GM19351 (cell line): ENCODE data around the gene STAT5A.

ENCODE experiments used
- ATAC-seq: cut with Tn5 transposase; IDR thresholded peaks from one replicate; pipeline ENCODE4 v1.9.1; 2021; ENCODE audit warnings: mild to moderate bottlenecking, moderate library complexity; ENCODE audit not compliant: unreplicated experiment

STAT5A gene

GRCh38 chr17:42322382-42323267, 34.3 kb downstream of the STAT5A start:
- ATAC-seq, result no peak

GRCh38 chr17:42323268-42323773, 35.0 kb downstream of the STAT5A start:
- no peak for ATAC-seq

GRCh38 chr17:42325026-42325425, 36.7 kb downstream of the STAT5A start:
- no peak for ATAC-seq

- ATAC-seq, result no peak
Measured at GRCh38 chr17:42329025-42329976, 41.0 kb downstream of the STAT5A start.

GRCh38 chr17:42333053-42333452, 44.8 kb downstream of the STAT5A start:
- no peak for ATAC-seq

DNA sequence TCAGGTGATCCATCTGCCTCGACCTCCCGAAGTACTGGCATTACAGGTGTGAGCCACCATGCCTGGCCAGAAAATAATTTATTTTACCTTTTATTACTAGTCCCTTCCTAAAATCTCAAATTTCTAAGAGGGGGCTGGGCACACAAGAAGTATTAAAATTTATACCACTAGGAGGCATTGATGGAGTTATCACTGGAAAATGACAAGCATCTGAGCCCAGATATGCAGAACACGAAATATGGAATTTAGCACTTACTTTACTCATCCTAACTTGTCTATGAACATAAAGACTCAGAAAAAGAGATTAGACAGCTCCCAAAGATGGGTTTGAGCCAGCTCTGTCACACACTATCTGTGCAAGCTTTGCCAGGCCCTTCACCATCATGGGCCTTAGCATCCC, 46.4 kb downstream of the STAT5A start:
- ATAC-seq, result no peak

DNA sequence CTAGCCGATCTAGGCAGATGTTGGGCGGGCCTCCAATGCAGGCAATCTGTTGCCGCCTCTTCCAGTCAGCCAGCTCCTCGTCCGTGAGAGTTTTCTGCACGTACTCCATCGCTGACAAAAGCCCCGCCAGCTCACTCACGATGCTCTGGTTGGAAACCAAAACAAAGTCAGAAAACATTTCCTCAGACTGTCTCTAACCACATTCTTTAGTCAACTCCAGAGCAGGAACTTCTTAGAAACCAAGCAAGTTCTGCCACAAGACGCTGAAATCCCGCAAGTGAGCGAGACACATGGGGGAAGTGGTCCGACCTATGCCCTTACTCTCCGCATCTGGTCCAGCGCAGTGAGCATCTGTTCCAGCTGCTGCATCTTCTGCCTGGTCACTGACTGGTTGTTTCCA, 49.1 kb downstream of the STAT5A start:
- no peak for ATAC-seq

DNA sequence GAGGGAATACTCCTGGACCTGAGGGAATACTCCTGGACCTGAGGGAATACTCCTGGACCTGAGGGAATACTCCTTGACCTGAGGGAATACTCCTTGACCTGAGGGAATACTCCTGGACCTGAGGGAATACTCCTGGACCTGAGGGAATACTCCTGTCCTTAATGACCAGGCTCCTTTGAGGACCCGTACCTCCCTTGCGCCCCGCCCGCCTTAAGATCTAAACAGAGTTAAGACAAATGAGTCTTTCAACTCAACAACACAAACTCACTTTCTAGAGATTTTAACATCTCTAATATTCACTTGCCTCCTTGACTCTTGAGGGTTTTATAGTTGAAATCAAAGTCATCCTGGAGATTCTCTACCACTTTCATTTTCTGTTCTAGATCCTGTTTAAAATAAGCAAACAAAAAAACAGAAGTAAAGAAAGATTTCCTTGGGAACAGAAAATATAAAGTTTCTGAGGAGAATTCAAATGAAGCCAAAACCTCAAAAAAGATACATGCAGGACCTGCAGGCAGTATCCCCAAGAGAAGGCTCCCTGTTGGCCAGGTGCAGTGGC, 50.2 kb downstream of the STAT5A start:
- no peak for ATAC-seq

- ATAC-seq, result no peak
Measured at GRCh38 chr17:42339221-42339620, 50.9 kb downstream of the STAT5A start.

DNA sequence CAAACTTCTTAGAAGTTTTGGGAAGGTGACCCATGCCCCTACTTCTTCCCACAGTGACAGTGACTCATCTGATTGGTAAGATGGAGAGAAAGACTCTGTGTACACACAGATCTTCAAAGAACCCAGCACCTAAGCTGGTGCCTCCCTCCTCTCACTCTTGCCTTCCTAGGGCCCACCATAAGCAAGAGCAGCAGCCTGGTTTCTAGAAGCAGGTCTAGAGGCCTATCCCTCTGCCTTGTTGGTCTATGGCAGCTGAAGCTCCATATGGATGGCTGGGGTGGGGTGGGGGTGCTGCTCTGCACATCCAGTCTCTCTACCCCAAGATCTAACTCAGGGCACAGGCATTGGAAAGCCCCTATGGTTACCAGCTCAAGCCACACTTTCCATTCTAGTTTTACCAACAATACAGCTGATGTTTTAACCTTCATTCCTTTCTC, 52.4 kb downstream of the STAT5A start:
- no peak for ATAC-seq

- no peak for ATAC-seq
Measured at GRCh38 chr17:42341568-42341967, 53.3 kb downstream of the STAT5A start.

DNA sequence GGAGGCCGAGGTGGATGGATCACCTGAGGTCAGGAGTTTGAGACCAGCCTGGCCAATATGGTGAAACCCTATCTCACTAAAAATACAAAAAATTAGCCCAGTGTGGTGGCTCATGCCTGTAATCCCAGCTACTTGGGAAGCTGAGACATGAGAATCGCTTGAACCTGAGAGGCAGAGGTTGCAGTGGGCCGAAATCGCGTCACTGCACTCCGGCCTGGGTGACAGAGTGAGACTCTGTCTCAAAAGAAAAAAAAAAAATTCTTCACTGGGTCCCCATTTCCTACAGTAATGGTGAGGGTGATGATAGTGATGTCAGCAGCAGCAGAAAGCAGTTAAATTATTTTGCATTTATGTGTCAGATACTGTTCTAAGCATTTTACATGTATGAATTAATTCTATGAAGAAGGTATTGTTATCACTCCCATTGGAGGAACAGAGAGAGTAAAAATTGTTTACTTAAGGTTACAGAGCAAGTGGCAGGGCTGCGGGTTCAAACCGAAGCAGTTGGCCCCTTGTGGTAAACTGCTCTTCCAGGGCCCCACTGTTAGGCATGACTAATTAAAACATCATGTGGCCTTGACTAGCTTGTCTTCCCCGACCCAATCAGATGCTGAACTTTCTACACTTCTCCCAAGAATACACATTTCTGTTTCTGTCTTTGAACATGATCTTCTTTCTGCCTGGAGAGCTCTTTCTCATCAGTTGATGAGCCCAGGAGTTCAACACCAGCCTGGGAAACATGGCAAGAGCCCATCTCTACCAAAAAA, 54.1 kb downstream of the STAT5A start:
- ATAC-seq, result peak; percentile 35

DNA sequence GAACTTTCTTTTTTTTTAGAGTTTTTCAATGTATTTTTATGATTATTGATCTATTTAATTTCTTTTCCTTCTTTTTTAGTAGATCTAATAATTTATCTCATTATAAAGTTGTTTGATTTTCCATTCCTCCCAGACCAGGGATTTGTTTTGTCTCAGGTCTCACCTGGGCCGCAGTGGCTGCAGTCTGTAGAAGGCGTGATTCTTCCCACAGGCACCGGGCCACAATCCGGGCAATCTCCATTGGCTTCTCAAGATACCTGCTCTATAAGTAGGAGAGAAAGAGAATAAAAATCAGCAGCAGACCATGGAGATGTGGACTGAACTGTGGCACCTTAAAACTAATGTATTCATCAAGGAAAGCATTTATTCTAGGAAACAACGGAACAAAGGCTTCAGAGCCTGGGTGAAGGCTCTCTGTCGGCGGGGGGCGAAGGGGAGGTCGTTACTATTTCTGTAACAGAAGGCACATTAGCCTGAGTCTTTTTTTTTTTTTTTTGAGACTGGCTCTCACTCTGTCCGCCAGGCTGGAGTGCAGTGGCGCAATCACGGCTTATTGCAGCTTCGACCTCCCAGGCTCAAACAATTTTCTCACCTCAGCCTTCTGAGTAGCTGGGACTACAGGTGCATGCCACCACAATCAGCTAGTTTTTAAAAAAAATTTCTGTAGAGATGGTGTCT, 57.2 kb downstream of the STAT5A start:
- ATAC-seq, result no peak

GRCh38 chr17:42346481-42346880, 58.2 kb downstream of the STAT5A start:
- ATAC-seq, result no peak

GRCh38 chr17:42347198-42347597, 58.9 kb downstream of the STAT5A start:
- ATAC-seq, result no peak

DNA sequence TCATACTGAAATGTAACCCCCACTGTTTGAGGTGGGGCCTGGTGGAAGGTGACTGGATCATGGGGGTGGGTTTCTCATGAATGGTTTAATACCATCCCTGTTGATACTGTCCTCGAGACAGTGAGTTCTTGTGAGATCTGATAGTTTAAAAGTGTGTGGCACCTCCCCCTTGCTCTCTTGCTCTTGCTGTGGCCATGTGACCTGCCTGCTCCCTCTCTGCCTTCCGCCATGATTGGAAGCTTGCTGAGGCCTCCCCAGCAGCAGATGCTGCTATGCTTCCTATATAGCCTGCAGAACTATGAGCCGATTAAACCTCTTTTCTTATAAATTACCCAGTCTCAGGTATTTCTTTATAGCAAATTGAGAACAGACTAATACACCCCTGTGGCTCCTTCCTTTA, 59.3 kb downstream of the STAT5A start:
- no peak for ATAC-seq

- no peak for ATAC-seq
Measured at GRCh38 chr17:42348104-42348503, 59.8 kb downstream of the STAT5A start.

DNA sequence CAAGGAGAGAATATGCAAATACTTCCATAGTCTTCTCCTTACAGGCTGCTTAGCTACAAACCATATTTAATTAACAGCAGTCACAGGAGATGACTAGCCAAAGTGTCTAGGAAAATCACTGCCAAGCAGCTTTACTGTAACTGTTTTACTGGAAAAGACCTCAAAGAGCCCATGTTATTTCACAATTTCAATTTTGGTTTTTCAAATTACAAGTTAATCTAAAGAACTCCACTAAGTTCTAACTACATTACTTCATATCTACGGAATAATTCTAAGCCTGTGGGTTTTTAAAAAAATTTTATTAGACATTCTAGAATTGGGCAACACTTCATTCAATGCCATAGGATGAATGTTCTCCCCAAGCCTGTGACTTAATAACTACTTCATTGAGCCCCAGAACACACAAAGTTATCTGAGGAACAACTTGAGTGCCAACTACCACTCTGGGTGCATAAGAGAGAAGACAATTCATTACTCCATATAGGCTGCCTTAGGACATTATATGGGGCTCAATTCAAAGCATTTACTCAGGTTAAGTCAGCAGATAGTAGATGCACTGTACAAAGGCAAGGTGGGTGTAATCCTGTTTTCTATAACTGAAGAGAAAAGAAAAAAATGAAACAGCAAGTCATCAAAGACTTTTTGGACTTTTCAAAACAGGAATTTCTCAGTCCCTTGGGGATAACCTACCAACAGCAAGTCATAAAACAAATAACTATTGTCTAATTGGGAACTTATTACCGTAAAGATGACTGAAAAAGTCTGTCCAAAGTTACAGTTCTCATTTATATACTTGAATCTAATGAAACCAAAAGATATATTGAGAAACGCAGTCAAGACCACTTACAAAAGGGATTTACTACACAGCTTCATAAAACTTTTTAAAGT, 66.9 kb downstream of the STAT5A start:
- no peak for ATAC-seq

DNA sequence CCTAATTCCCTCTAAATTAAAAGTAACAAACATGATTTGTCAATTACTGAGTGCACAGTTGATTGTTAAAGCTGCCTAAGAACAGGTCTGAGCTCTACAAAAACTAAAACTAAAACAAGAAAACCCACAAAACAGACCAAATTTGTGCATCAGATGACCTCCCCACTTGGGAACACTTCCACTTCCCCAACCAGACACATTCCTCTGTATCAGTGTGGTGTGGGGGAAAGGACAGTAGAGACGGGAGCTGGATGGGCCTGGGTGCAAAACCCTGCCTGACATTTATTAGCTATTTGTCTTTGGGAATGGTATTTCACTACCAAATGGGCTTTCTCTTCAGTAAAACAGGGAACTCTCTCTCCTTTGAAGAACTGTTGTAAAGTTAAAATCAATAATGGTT, 70.1 kb downstream of the STAT5A start:
- no peak for ATAC-seq
